Stimulated activated CD4-positive, alpha-beta T cell treated with anti-CD3 and anti-CD28 coated beads, Interleukin-2, amount 100 ng/mL, for 4 hours (primary cell): ENCODE results near the gene KLHL29.
"Not testable (repeated sequence)": the region's sequence is repeated elsewhere in the genome, so short reads cannot be mapped to it uniquely, and the experiment has no call there.

Experiments
- DNase-seq: peaks from one replicate; pipeline ENCODE4 v3.0.0-alpha.2; 2020; ENCODE audit warnings: low read depth

KLHL29 gene

GRCh38 chr2:23722255-23722654 is 337.3 kb downstream of the KLHL29 start:
- no peak for DNase-seq

- DNase-seq, result not testable (repeated sequence)
Measured at GRCh38 chr2:23723029-23723428, 338.1 kb downstream of the KLHL29 start.

GRCh38 chr2:23734416-23734815 is 349.4 kb downstream of the KLHL29 start:
- no peak for DNase-seq

GRCh38 chr2:23736783-23737182 is 351.8 kb downstream of the KLHL29 start:
- DNase-seq, result not testable (repeated sequence)

GRCh38 chr2:23745068-23745725 is 360.2 kb downstream of the KLHL29 start:
- no peak for DNase-seq

GRCh38 chr2:23745726-23746105 is 360.7 kb downstream of the KLHL29 start:
- no peak for DNase-seq

GRCh38 chr2:23746141-23746863 is 361.3 kb downstream of the KLHL29 start:
- DNase-seq, result no peak

GRCh38 chr2:23751747-23752265 is 366.8 kb downstream of the KLHL29 start:
- DNase-seq, result no peak

GRCh38 chr2:23753291-23754010 is 368.5 kb downstream of the KLHL29 start:
- no peak for DNase-seq

- no peak for DNase-seq
Measured at GRCh38 chr2:23754970-23755369, 370.0 kb downstream of the KLHL29 start.

- DNase-seq, result no peak
Measured at GRCh38 chr2:23756593-23757292, 371.8 kb downstream of the KLHL29 start.

- DNase-seq, result no peak
Measured at GRCh38 chr2:23757686-23758433, 372.9 kb downstream of the KLHL29 start.
